Right ventricle myocardium inferior (tissue), 1 donor: ENCODE measurements around the gene GTF2A2. TPM values are rescaled to one million over a fixed set of nuclear protein-coding genes. Genes with fewer than 3 reads are reported as not detected.

Experiments used
- ATAC-seq: fragments of 200-7000 bp; cut with Tn5 transposase; one replicate; pipeline ENCODE4 v1.9.1; 2020; ENCODE audit warnings: mild to moderate bottlenecking, moderate library complexity
- DNase-seq: peaks from one replicate; pipeline ENCODE4 v3.0.0; 2021; ENCODE audit errors: missing footprints
- intact Hi-C: fragments of 100-400 bp; cut with DNase I; formaldehyde crosslinking; loops from one replicate; pipeline ENCODE4 v1.11.0; 2022
- total RNA-seq: library from RNA; stranded (reverse); fragmentation: NEBNext Ultra II Directional; extraction: Animal tissue kit (Norgen Biotek cat#: 25700); gene quantifications from one replicate; pipeline ENCODE4 v1.2.1, GENCODE V29; 2021
- donor health status: DM: no; HTN: yes; CAD: no; lungs with severe emphysema.

The GTF2A2 gene
- total RNA-seq, 1 donor from 2014 or later: 127 TPM

GRCh38 chr15:59616379-59616778 lies 40.9 kb downstream of the GTF2A2 start:
- ATAC-seq (no peak), DNase-seq (no peak)
- intact Hi-C loops: no loop called here

GRCh38 chr15:59615661-59616060 lies 41.7 kb downstream of the GTF2A2 start:
- DNase-seq: no peak
- no peak for ATAC-seq
- intact Hi-C loops: no loop called here

- intact Hi-C loops: no loop called here
- ATAC-seq (no peak), DNase-seq (no peak)
Measured at GRCh38 chr15:59614153-59614552, 43.2 kb downstream of the GTF2A2 start.

DNA sequence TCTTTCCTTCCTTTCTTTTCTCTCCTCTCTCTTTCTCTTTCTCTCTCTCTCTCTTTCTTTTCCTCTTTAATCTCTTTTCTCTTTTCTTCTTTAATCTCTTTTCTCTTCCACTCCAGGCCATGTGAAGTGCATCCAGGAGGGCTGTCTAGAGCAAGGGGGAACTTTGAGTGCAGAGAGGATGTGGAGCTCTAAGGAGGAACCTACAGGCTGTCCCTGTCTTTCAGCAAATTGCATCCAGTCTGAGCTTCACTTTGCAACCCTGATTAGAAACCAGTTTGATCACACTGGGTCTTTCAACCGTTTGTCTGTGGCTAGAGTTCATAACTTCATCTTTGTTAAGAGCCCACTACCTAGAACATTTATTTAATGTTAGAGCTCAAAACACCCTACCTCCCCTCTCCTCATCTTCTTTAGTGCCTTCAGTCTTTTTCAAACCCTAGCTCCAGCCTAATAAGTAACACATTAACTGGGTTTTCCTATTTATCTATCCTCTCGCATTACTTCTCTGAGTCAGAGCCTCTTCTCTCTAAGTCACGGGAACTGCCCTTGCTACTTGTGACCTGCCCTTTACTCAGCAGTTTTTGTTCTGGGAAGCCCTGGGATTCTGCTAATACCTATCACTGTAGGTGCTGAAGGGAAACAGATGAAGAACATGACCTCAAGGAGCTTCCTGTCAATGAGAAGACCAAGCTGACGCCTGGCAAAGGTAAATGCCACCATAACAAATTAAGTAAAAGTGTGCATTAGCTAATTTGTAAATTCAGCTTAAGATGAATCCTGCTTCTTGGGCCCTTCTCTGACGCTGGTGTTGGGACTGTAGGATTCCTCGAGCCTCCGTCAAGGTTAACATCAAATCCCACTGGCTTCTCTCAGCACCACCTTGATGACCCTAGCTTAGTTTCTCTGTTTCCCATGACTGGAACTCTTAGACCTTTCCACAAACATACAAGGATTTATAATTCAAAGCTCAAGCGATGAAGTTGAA lies 45.7 kb downstream of the GTF2A2 start, which contains the start of gene GCNT3:
TSS of gene GCNT3 (plus strand) at position 508 of the 985 bp plus-strand sequence. CDS start 6,456 bp downstream, outside the sequence.
- intact Hi-C loops: no loop called here
- ATAC-seq (no peak), DNase-seq (no peak)

- no peak for ATAC-seq
- DNase-seq: no peak
- intact Hi-C loops: no loop called here
Measured at GRCh38 chr15:59609730-59610712, 47.3 kb downstream of the GTF2A2 start.

- DNase-seq (no peak), ATAC-seq (no peak)
- intact Hi-C loops: no loop called here
Measured at GRCh38 chr15:59605994-59606393, 51.3 kb downstream of the GTF2A2 start.

- no peak for DNase-seq
- no peak for ATAC-seq
- intact Hi-C loops: no loop called here
Measured at GRCh38 chr15:59598461-59598860, 58.9 kb downstream of the GTF2A2 start.

DNA sequence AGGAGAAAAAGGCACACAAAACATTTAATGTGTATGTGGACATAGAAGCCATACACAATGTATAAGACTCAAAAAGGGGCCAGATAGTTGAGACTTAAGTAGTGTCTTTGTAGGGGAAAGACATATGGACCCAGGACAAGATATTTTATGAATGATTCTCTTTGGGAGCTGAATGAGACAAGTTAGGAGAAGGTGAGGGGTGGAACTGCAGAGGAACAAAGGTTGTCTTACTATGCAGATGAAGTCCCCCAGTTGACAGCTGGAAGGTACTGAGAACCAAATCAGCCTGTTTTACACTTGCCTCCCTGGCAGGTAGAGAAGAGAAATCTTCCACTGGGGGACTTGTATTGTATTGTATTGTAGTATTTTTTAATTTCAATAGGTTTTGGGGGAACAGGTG lies 60.7 kb downstream of the GTF2A2 start:
- no peak for ATAC-seq
- no peak for DNase-seq
- intact Hi-C loops: no loop called here

GRCh38 chr15:59595434-59595915 lies 61.8 kb downstream of the GTF2A2 start:
- intact Hi-C loops: no loop called here
- DNase-seq (no peak), ATAC-seq (no peak)

DNA sequence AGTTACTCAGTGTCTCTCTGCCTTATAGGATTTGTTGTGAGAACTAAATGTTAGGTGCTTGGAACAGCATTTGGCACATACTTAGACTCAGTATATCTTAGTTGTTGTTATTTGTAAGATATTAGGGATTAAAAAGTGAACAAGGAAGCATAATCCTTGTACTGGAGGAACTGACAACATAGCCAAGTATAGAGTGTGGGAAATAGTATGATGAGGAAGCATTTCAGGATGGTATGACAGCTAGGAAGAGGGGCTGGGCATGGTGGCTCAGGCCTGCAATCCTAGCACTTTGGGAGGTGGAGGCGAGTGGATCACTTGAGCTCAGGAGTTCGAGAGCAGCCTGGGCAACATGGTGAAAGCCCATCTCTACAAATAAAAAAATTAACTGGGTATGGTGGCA lies 62.3 kb downstream of the GTF2A2 start:
- no peak for DNase-seq
- no peak for ATAC-seq
- intact Hi-C loops: no loop called here

DNA sequence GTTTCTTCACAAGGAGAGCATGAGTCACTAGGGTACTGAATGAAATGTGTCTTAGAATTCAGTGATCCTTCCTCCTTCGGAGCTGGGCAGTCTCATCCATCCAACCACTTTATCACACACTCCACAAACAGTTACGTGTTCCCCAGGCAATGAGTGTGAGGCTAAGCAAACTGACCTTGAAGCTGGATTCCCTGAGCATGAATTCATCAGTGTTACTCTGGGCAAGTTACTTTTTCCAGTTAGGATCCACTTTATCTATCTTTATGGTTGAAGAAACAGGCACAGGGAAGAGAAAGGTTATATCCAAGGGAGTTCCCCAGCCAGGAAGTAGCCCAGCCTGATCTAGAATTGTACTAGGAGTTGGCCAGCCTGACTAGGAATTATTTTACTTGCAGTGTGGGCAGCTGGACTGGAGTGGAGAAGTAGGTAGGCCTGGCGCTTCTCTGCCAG lies 62.8 kb downstream of the GTF2A2 start:
- intact Hi-C loops: no loop called here
- peak; percentile 52 for ATAC-seq

DNA sequence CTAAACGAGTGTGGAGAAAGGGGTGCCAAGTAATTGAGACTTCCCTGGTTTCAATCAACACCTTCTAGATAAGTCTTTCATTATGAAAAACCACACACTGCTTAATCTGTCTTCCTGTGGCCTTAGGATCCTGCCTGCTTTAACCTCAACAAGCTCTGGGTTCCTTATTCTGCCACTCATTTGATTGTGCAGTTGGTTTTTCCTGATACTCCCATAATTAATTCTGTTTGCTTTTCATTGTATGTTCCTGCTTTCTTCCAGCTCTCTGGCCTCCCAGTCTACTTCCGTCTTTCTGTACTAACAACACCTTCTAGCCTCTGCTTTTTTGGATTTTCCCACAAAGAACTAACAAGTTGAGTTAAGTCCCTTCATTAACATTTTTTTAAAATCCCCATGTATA lies 66.0 kb downstream of the GTF2A2 start:
- DNase-seq (no peak), ATAC-seq (no peak)
- intact Hi-C loops: no loop called here

More for the DNA sequence above, 62.8 kb downstream of the GTF2A2 start:
- DNase-seq: no peak

- intact Hi-C loops: no loop called here
- no peak for ATAC-seq
Measured at GRCh38 chr15:59590027-59590426, 67.3 kb downstream of the GTF2A2 start.

More at GRCh38 chr15:59590027-59590426, 67.3 kb downstream of the GTF2A2 start:
- no peak for DNase-seq

Other genes with a start within 250 kb of the GTF2A2 start
- 11.0 TPM for gene FAM81A, start 219.3 kb downstream of the GTF2A2 start, total RNA-seq
- not detected for gene GCNT3, start 45.7 kb downstream of the GTF2A2 start, total RNA-seq
- 73.2 TPM for gene BNIP2, start 31.8 kb upstream of the GTF2A2 start, total RNA-seq